Left lung (tissue), 10 donors: ENCODE results near the gene CNDP1. TPM values are rescaled to one million over a fixed set of nuclear protein-coding genes. Genes with fewer than 3 reads are reported as not detected.

ENCODE experiments used
- ATAC-seq: fragments of 200-7000 bp; cut with Tn5 transposase; one replicate; pipeline ENCODE4 v1.9.1; 2020; ENCODE audit warnings: moderate library complexity
- DNase-seq, 4 donors: peaks; one replicate each; pipeline ENCODE4 v3.0.0-alpha.2; 2013 to 2020
- H3K27ac ChIP-seq, 2 donors: fragments of 200-600 bp; sonication (generic) in 1 of 2; one replicate each; pipeline versions ENCODE4 v1.5.0 to v1.8.0; 2020 to 2021
- H3K27me3 ChIP-seq, 2 donors: fragments of 200-600 bp; sonication (generic) in 1 of 2; one replicate each; pipeline versions ENCODE4 v1.5.0 to v1.8.0; 2020 to 2021
- H3K36me3 ChIP-seq, 2 donors: fragments of 200-600 bp; sonication (generic) in 1 of 2; one replicate each; pipeline versions ENCODE4 v1.5.0 to v1.8.0; 2020 to 2021
- H3K4me1 ChIP-seq, 2 donors: fragments of 200-600 bp; one replicate each; pipeline ENCODE4 v1.8.0; 2021
- H3K4me3 ChIP-seq, 2 donors: fragments of 200-600 bp; sonication (generic) in 1 of 2; one replicate each; pipeline versions ENCODE4 v1.5.0 to v1.8.0; 2020 to 2021; ENCODE audit warnings: mild to moderate bottlenecking in 1 of 2
- H3K9me3 ChIP-seq, 2 donors: fragments of 200-600 bp; sonication (generic) in 1 of 2; one replicate each; pipeline versions ENCODE4 v1.5.0 to v1.8.0; 2020 to 2021
- intact Hi-C, 2 donors: fragments of 100-400 bp; cut with DNase I; formaldehyde crosslinking; loops; one replicate each; pipeline versions ENCODE4 v1.11.2 to v1.14.2; 2022
- polyA plus RNA-seq, 6 donors: library from polyadenylated mRNA; unstranded; fragments of 120-200 nt; gene quantifications; one replicate each; pipeline ENCODE4 v1.2.1, GENCODE V29; 2013; ENCODE audit not compliant: insufficient read length in 6 of 6
- total RNA-seq, 2 donors: library from RNA; stranded (reverse); fragmentation: NEBNext Ultra II Directional; extraction: Animal tissue kit (Norgen Biotek cat#: 25700); gene quantifications; one replicate each; pipeline ENCODE4 v1.2.1, GENCODE V29; 2021
- TF ChIP-seq, protein P1 (sequence below), 2 donors: fragments of 200-600 bp; sonication (generic) in 1 of 2; IDR thresholded peaks; one replicate each; pipeline versions ENCODE4 v1.5.0 to v1.8.0; 2021; ENCODE audit warnings: antibody characterized with exemption in 2 of 2
- donor health status: DM: no; HTN: yes; CAD: no.
- donor health status: DM: no; HTN: no; CAD: no.

Gene CNDP1
- total and polyA plus RNA-seq, 8 donors: 0.20 to 0.56 (median 0.37) TPM; not detected in 2

DNA sequence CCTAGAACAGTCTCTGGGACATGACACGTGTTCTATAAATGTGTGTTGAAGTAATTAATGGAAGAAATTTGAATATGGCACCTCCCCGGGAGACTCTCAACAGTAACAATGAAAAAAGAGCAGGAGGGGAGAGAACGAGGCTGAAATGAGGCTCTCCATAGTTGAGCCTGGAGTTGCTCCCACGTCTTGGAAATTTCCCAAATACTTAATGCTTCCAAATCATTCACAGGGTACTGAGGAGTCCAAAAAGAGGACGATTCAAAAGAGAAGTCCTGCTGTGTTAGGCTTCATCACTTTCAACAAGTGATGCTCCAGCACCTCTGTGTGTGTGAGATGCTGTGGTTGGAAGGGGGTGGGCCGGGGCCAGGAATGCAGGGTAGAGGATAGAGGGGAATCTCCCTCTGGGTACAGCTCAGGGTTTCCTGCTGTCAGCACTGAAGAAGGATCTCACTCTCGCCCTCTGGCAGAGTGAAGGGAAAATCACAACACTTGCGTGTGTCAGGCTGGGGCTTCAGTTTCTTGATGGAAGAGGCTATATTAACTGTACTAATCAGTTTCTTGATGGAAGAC lies 45.3 kb downstream of the CNDP1 start:
- H3K36me3 ChIP-seq: no peaks in the 10 kb centered on the region
- H3K9me3 ChIP-seq: no peaks in the 10 kb centered on the region
- DNase-seq (no peak), ATAC-seq (no peak)
- H3K4me3 ChIP-seq: no peak overlapping the region
- H3K27me3 ChIP-seq: no peaks in the 10 kb centered on the region
- TF ChIP-seq, protein P1, sequence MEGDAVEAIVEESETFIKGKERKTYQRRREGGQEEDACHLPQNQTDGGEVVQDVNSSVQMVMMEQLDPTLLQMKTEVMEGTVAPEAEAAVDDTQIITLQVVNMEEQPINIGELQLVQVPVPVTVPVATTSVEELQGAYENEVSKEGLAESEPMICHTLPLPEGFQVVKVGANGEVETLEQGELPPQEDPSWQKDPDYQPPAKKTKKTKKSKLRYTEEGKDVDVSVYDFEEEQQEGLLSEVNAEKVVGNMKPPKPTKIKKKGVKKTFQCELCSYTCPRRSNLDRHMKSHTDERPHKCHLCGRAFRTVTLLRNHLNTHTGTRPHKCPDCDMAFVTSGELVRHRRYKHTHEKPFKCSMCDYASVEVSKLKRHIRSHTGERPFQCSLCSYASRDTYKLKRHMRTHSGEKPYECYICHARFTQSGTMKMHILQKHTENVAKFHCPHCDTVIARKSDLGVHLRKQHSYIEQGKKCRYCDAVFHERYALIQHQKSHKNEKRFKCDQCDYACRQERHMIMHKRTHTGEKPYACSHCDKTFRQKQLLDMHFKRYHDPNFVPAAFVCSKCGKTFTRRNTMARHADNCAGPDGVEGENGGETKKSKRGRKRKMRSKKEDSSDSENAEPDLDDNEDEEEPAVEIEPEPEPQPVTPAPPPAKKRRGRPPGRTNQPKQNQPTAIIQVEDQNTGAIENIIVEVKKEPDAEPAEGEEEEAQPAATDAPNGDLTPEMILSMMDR (IDR thresholded peaks at IDR 0.05): no peak
- intact Hi-C loops: no loop called here
- H3K27ac ChIP-seq: no peak overlapping the region
- peaks cover 0 to 12% of the 10 kb centered on the region in 2 donors for H3K4me1 ChIP-seq

DNA sequence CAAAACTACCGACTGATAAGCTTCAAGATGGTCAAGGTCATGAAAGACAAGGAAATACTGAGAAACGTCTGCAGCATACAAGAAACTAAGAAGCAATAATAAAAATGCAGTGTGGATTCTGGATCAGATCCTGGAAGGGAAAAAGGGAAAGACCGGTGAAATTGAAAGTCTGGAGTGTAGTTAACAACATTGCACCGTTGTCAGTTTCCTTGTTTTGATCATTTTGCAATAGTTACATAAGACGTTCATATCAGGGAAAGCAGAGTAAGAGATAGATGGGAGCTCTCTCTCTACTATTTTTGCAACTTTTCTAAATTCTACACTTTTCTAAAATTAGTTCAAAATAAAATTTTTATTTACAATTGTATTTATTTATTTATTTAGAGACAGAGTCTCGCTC lies 48.3 kb downstream of the CNDP1 start:
- TF ChIP-seq, protein P1 (IDR thresholded peaks at IDR 0.05): no peak
- intact Hi-C loops: no loop called here

DNA sequence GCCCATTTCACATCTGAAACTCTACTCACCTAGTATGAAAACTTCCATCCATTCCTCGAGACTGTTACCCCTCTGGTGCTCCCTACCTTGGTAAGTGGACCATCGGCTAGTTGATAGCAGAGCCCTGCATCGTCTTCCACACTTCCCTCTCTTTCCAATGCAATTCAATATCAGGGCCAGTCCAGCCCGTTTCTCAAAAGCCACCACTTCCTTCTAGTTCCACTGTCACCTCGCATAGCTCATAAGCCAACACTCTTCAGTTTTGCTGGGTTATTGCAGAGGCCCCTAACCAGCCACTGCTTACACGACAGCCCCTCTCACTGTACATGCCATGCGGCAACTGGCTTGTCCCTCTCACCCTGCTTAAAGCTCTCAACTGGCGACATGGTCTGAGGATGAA lies 53.1 kb downstream of the CNDP1 start:
- H3K9me3 ChIP-seq: no peaks in the 10 kb centered on the region
- no peak for ATAC-seq
- DNase-seq: no peak
- TF ChIP-seq, protein P1 (IDR thresholded peaks at IDR 0.05): no peak
- peaks cover 0 to 4% of the 10 kb centered on the region in 2 donors for H3K27me3 ChIP-seq
- peaks cover 0 to 47% of the 10 kb centered on the region in 2 donors for H3K4me1 ChIP-seq
- intact Hi-C loops: no loop called here
- no peak overlapping the region for H3K4me3 ChIP-seq
- no peaks in the 10 kb centered on the region for H3K36me3 ChIP-seq
- no peak overlapping the region for H3K27ac ChIP-seq

More for the DNA sequence above, 48.3 kb downstream of the CNDP1 start:
- Histone ChIP-seq H3K27ac (no peak overlapping the region), H3K9me3 (no peaks in the 10 kb centered on the region), H3K27me3 (peaks cover 0 to 4% of the 10 kb centered on the region in 2 donors), H3K4me3 (no peak overlapping the region), H3K36me3 (no peaks in the 10 kb centered on the region), H3K4me1 (peaks cover 0 to 18% of the 10 kb centered on the region in 2 donors)
- ATAC-seq: no peak
- no peak for DNase-seq

DNA sequence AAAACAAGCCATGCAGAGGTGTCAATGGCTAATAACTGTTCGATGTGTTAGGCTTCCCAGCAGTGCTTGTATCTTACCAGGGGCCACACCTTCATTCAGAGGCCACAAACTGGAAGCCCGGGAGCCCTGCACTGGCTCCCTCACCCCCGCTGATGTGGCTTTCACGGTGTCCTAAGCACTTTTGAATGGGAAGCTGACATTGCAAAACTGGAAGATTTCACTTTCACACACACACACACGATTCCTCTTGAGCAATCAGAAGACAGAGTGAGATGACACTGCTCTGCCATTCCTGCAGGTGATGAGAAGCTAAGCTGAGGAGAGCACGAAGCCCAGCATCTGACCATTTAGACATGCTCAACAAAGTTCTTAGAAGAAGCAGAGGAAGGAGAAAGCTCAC lies 54.7 kb downstream of the CNDP1 start:
- peaks cover 0 to 42% of the 10 kb centered on the region in 2 donors for H3K4me1 ChIP-seq
- H3K27me3 ChIP-seq: peaks cover 0 to 4% of the 10 kb centered on the region in 2 donors
- no peaks in the 10 kb centered on the region for H3K36me3 ChIP-seq
- peak overlapping the region in 1 of 2 donors; percentile 77 for H3K27ac ChIP-seq
- no peaks in the 10 kb centered on the region for H3K9me3 ChIP-seq
- DNase-seq (peak in 1 of 4 donors; percentile 47), ATAC-seq (peak; percentile 69)
- intact Hi-C loops: no loop called here
- TF ChIP-seq, protein P1 (IDR thresholded peaks at IDR 0.05): no peak
- no peak overlapping the region for H3K4me3 ChIP-seq

DNA sequence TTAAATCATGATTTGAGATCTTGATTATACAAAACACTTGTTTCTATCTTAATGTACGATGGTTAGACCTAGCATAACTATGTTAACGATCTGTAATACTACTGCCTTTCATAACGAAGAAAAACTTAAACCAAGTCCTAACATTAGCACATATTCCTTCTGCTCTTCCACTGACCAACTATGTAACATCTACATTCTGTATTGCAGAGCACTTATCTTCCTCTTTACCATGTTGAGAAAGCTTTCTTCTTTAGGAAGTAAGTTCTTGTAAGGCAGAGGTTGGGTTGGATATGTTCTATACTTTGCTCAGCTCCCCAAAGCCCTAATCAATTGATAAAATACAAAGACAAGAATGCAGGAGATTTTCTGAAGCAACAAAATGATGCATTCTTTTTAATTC lies 55.5 kb downstream of the CNDP1 start:
- Histone ChIP-seq H3K4me1 (peaks cover 0 to 47% of the 10 kb centered on the region in 2 donors), H3K4me3 (no peak overlapping the region), H3K27me3 (peaks cover 0 to 4% of the 10 kb centered on the region in 2 donors), H3K36me3 (no peaks in the 10 kb centered on the region), H3K9me3 (no peaks in the 10 kb centered on the region), H3K27ac (peak overlapping the region in 1 of 2 donors; percentile 77)
- intact Hi-C loops: no loop called here
- ATAC-seq (peak; percentile 58), DNase-seq (no peak)
- TF ChIP-seq, protein P1 (IDR thresholded peaks at IDR 0.05): no peak
